Nephron (organoid): ENCODE results near the gene CRCP.
"Not testable (repeated sequence)": the region's sequence is repeated elsewhere in the genome, so short reads cannot be mapped to it uniquely, and the experiment has no call there.

ENCODE experiments used
- H3K27ac Mint-ChIP-seq, 3 experiments: 2 replicates each; pipeline ENCODE4 v1.8.0; 2020; ENCODE audit warnings: mixed read lengths in 3 of 3, mild to moderate bottlenecking in 2 of 3, moderate library complexity in 1 of 3
- H3K27me3 Mint-ChIP-seq: 2 replicates; pipeline ENCODE4 v1.8.0; 2021; ENCODE audit warnings: low read depth, mild to moderate bottlenecking, moderate library complexity, mixed read lengths
- H3K36me3 Mint-ChIP-seq: 2 replicates; pipeline ENCODE4 v1.8.0; 2020; ENCODE audit warnings: low read depth, mixed read lengths
- H3K4me1 Mint-ChIP-seq: 2 replicates; pipeline ENCODE4 v1.8.0; 2020; ENCODE audit warnings: mixed read lengths
- H3K4me3 Mint-ChIP-seq, 3 experiments: 2 replicates each; pipeline ENCODE4 v1.8.0; 2020; ENCODE audit warnings: mild to moderate bottlenecking in 3 of 3, mixed read lengths in 3 of 3, moderate library complexity in 2 of 3
- H3K9me3 Mint-ChIP-seq: 2 replicates; pipeline ENCODE4 v1.8.0; 2020; ENCODE audit warnings: mixed read lengths
- CTCF ChIP-seq, 3 experiments: fragments of 200-600 bp; sonication (generic); IDR thresholded peaks; one replicate each; pipeline ENCODE4 v1.5.0; 2021; ENCODE audit warnings: antibody characterized with exemption in 3 of 3; ENCODE audit not compliant: unreplicated experiment in 3 of 3

The CRCP gene

GRCh38 chr7:66173856-66174255 is 59.2 kb downstream of the CRCP start:
- H3K27ac Mint-ChIP-seq, result no peak overlapping the region
- H3K27me3 Mint-ChIP-seq, result no peaks in the 10 kb centered on the region
- H3K9me3 Mint-ChIP-seq, result no peaks in the 10 kb centered on the region

GRCh38 chr7:66175006-66175405 is 60.4 kb downstream of the CRCP start:
- not testable (repeated sequence) for H3K27ac Mint-ChIP-seq, H3K9me3 Mint-ChIP-seq, H3K27me3 Mint-ChIP-seq, H3K36me3 Mint-ChIP-seq, H3K4me3 Mint-ChIP-seq
- H3K4me1 Mint-ChIP-seq, result peaks cover 15% of the 10 kb centered on the region

More at GRCh38 chr7:66173856-66174255, 59.2 kb downstream of the CRCP start:
- H3K36me3 Mint-ChIP-seq, result no peaks in the 10 kb centered on the region
- no peak overlapping the region for H3K4me3 Mint-ChIP-seq
- no peak for TF ChIP-seq CTCF (IDR thresholded peaks at IDR 0.05; ENCODE audit: unreplicated experiment in 3 of 3)
- H3K4me1 Mint-ChIP-seq, result peaks cover 15% of the 10 kb centered on the region

- Mint-ChIP-seq H3K4me1 (peaks cover 10% of the 10 kb centered on the region), H3K9me3 (no peaks in the 10 kb centered on the region), H3K27ac (no peak overlapping the region), H3K4me3 (no peak overlapping the region), H3K27me3 (no peaks in the 10 kb centered on the region), H3K36me3 (no peaks in the 10 kb centered on the region)
- no peak for TF ChIP-seq CTCF (IDR thresholded peaks at IDR 0.05; ENCODE audit: unreplicated experiment in 3 of 3)
These were observed 62.3 kb downstream of the CRCP start for GRCh38 chr7:66176914-66177313.

- peaks cover 1% of the 10 kb centered on the region for H3K4me1 Mint-ChIP-seq
- H3K27me3 Mint-ChIP-seq, result no peaks in the 10 kb centered on the region
- H3K27ac Mint-ChIP-seq, result no peak overlapping the region
- no peak for TF ChIP-seq CTCF (IDR thresholded peaks at IDR 0.05; ENCODE audit: unreplicated experiment in 3 of 3)
- no peaks in the 10 kb centered on the region for H3K36me3 Mint-ChIP-seq
- no peak overlapping the region for H3K4me3 Mint-ChIP-seq
- no peaks in the 10 kb centered on the region for H3K9me3 Mint-ChIP-seq
These were observed 63.6 kb downstream of the CRCP start for GRCh38 chr7:66178258-66178657.

GRCh38 chr7:66181329-66181728 is 66.7 kb downstream of the CRCP start:
- H3K36me3 Mint-ChIP-seq, result no peaks in the 10 kb centered on the region
- no peak for TF ChIP-seq CTCF (IDR thresholded peaks at IDR 0.05; ENCODE audit: unreplicated experiment in 3 of 3)
- peaks cover 3% of the 10 kb centered on the region for H3K27me3 Mint-ChIP-seq
- H3K27ac Mint-ChIP-seq, result no peak overlapping the region
- peaks cover 3% of the 10 kb centered on the region for H3K9me3 Mint-ChIP-seq
- no peaks in the 10 kb centered on the region for H3K4me1 Mint-ChIP-seq
- H3K4me3 Mint-ChIP-seq, result no peak overlapping the region

GRCh38 chr7:66181845-66182244 is 67.2 kb downstream of the CRCP start:
- no peak overlapping the region for H3K4me3 Mint-ChIP-seq
- H3K36me3 Mint-ChIP-seq, result no peaks in the 10 kb centered on the region
- H3K4me1 Mint-ChIP-seq, result no peaks in the 10 kb centered on the region
- peaks cover 3% of the 10 kb centered on the region for H3K27me3 Mint-ChIP-seq
- H3K27ac Mint-ChIP-seq, result no peak overlapping the region
- H3K9me3 Mint-ChIP-seq, result peaks cover 3% of the 10 kb centered on the region
- TF ChIP-seq CTCF (IDR thresholded peaks at IDR 0.05; ENCODE audit: unreplicated experiment in 3 of 3), result no peak
